Right kidney (tissue), 1 donor: ENCODE measurements around the gene NEK4.
"Not testable (repeated sequence)": the region's sequence is repeated elsewhere in the genome, so short reads cannot be mapped to it uniquely, and the experiment has no call there.

Experiments
- DNase-seq: peaks from one replicate; pipeline ENCODE4 v3.0.0-alpha.2; 2016

The NEK4 gene

DNA sequence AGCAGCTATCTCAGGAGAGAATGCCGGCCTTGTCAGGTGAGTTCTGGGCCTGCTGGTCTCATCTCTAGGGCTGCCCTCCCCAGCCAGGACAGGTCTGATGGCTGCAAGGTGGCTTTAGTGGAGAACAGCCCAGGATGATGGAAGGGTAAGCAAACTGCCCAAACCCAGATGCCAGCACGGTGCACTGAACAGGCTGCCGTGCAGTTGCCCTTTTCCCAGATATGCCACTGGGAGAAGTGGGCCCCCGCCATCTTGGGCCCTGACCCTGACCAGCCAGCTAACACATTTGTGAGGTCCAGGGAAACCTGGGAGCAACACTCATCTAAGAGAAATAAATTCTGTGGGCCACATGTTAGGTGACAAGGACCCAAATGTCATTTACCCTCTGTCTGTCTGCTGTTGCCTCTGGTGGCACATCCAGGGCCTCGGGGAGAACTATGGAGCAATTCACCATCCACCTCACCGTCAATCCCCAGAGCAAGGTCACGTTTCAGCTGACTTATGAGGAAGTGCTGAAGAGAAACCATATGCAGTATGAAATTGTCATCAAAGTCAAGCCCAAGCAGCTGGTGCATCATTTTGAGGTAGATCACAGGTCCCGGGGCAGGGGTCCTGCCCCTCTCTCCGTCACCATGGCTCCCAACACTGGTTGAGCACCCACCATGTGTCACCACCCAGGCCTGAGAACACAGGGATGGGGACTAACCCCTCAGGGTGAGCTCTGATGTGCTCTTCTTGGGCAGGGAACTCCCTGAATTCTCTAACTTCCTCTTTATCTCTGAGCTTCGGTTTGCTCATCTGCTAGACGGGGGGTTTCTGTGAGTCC is 8.5 kb upstream of the NEK4 start:
- no peak for DNase-seq

DNA sequence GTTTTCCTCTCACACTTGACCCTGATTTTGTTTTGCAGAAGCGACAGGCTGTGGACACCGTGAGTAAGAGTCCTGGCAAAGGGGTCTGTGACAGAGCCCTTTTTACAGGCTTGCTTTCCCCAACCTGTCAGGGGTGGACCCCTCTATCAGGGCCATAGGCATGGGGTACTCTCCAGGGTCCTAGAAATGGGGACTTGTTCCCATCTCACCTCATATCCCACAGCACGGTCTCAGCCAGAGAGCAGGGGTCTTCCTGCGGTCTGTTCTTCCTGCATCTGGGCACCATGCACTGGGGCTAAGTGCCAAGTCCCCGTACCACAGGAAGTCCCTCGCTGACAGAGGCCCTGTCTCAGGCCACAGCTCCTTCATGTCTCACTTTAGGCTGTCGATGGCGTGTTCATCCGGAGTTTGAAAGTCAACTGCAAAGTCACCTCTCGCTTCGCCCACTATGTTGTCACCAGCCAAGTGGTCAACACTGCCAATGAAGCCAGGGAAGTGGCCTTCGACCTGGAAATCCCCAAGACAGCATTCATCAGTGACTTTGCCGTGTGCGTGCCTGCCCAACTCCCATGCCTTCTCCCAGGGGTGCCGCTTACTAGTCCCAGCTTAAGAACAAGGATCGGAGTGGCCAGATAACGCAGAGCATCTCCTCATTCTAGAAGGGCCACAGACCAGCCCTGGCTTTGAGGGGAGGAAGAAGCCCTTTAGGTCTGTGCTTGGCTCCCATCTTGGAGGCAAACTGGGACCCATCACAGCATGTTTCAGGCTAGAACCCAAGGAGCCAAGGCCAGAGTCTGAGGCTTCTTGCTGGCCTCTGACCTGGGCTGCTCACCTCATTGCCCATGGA is 7.4 kb upstream of the NEK4 start:
- no peak for DNase-seq

DNA sequence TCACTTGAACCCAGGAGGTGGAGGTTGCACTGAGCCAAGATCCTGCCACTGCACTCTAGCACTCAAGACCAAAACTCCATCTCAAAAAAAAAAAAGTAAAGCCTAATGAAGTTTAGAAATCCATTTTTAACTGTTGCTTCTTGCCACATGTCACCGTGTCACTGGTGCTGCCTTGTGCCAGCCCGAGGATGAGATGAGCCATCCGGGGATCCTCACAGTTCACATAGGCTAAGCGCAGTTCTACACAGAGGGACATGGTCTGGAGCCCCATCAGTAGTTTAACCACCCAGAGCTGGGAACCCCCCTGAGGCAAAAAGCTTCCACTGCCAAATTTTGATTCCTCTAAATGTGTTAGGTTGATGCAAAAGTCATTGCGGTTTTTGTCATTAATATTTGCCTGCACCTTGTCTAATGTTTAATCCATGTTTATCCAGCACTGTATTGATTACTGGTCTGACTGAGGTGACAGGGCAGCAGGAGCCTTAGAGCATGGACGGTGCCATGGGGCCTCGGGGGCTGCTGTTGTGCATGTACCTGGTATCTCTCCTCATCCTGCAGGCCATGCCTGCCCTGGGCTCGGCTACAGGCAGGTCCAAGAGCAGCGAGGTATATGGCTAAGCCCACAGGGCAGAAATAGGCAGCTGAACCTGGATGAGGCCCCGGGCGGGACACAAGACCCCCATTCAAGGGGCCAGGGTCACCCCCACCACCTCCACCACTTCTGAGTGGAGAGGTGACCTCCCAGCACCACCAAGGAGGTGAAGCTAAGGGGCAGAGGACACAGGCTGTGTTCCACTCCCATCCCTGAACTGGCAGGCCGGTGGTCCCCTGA is 6.6 kb upstream of the NEK4 start, which contains the start of gene ITIH1:
ITIH1 (plus strand) TSS at position 473 of the 832 bp plus-strand sequence; CDS start at position 490, 17 bp downstream.
- DNase-seq, result no peak

- not testable (repeated sequence) for DNase-seq
Measured at GRCh38 chr3:52776486-52776885, 5.7 kb upstream of the NEK4 start.

DNA sequence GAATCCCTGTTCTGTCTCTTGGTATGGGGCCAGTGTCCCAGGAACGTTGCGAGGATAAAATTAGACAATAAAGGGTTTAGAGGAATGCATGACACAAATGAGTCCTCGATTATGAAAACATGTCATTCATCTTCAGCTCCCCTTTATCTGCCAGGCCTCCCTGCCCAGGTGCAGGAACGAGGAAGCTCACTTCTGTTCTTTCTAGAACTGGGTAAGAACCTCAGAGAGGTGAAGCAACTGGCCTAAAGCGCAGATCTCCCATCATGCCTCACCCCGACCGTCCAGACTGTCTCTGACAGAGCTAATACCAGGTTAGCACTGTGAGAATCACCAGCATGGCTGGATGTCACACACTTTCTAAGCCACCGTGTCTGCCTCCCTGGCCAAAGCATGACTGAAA is 5.1 kb upstream of the NEK4 start:
- DNase-seq, result no peak

DNA sequence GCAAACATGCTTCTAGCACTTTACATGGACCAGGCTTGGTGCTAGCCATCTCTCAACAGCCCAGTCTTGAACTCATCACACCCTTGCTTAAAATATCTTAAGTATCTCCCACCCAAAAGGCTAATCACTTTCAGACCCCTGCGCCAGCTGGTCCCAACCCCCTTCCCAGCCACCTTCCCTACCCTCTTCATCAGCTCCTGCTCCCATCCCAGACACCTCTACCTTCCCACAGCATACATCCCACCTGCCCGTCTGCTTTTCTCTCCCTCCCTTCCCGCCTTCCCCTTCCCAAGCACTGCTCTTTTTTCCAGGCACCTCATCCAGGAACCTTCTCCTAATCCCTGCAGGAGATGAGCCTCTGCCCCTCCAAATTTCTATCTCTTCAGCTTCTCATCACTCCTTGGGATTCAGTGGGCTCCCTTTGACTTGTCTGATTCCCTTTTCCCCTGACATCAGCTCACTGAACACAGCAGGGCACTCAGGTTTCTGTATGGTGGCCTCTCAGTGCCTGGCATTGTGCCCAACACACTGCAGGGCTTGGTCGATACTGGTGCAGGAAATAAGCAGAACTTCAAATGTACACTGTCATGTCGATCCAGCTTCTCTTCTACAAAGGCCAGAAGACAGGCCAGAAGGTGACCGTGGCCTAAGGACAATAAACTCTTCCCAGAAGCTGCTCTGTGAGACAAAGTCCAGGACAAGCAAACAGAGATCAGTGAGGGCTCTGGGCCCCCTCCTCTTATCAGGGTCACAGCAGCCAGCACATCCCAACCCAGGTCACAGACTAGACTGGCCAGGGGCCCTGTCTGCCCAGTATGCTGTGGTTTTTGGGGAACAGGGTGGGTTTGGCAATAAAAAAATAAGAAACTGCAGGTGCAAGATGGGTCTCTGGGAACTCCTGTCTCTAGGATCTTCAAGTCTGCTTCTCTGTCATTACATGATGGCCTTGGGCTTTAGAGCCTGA is 4.4 kb upstream of the NEK4 start:
- no peak for DNase-seq

DNA sequence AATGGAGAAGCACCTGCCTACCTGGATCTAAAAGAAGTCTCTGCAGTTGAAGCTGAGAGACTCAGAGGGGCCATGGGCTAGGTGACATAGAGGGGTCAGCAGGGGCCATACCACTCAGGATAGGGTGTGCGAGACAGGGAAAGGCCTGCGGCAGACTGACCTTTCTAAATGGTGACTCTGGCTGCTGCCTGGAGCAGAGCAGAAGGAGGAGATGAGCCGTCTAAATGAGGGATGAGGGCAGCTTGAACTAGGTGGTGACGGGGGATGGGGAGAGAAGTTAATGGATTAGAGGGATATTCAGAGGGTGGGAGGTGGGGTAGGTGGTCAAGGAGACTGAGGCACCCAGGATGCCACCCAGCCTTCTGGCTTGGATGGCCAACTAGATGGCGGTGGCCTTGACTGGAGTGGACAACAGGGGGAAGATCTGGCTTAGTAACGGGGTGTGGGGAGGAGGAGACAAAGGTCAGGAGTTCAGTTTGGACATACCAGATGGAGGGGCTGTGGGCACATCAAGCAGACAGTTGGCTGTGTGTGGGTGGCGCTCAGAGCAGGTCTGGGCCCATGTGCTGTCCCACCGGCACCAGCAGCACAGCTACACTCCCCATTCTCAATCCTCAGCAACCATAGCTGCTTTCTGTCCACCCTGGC is 3.5 kb upstream of the NEK4 start:
- no peak for DNase-seq

- no peak for DNase-seq
Measured at GRCh38 chr3:52773361-52774065, 2.8 kb upstream of the NEK4 start.

GRCh38 chr3:52771702-52772101 is 962 bp upstream of the NEK4 start:
- DNase-seq, result no peak

GRCh38 chr3:52771334-52771681 is 568 bp upstream of the NEK4 start:
- DNase-seq, result no peak

DNA sequence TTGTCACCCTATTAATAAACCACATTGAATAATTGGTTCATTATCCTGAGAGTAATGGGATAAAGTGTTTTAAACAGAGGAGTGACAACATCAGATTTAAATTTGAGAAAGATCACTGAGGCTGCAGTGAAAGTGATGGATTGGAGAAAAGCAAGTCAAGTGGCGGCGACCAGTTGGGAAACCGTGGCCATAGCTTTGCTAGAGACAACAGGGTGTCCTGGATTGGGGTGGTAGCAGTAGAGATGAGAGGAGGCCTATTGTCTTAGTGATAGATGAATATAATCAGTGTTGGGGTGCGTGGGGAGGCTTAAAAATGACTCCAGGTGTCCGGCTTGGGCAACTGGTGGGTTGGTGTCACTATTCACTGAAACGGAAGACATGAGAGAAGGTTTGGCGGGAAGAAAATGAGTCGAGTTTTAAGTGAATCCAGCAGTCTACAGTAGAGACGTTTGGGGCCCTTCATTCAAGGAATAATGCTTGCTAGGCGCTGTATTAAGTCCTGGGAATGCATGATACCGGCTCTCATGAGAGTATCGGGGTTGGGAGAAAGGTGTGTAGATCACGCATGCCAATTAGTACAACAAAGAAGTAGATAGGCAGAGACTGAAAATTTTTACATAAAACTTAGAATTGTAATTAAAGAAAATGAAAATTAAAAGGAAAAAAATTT is 819 bp downstream of the NEK4 start:
- DNase-seq, result peak; percentile 25

DNA sequence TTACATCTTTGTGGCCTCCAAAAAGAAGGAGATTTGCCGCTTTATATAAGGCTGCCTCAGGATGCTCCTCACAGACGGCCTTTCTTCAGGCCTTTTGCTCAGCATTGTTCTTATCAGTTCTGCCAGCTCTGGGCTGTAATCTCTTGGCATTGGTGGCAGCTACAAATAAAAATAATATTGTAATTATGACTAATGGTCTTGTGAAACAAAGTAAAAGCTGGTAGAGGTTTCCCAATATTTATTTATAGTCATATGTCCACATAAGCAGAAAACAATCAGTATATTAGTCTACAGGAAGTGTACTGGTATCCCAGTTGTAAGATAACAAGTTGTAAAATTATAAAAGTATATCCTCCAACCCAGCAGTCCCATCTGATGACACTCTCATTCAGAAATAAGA is 7.3 kb downstream of the NEK4 start:
- DNase-seq, result no peak

DNA sequence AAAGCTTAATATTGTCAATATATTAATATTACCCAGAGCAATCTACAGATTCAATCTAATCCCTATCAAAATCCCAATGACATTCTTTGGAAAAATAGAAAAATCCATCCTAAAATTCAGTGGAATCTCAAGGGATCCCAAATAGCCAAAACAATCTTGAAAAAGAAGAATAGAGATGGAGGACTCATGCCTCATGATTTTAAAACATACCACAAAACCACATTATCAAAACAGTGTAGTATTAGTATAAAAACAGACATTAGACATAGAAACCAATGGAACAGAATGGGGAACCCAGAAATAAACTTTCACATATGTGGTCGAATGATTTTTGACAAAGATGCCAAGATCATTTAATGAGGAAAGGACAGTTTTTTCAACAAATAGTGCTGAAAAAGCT is 14.6 kb downstream of the NEK4 start:
- DNase-seq, result no peak

DNA sequence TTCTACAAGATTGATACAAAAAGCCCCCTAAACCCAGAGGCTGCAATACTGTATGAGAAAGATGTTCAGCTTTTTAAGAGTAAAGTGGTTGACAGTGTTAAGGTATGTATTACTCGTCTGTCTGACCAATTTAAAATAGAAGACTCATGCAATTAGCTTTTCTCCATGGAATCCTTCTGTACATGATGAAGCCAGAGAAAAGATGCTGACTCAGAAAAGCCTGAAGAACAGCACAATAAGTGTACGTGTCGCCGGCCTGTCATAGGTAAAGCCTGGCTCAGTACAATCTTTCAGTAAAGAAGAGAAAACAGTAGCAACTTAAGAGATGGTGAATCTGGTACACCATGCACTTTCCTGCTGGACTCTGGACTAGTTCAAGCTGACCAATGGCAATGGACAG is 16.4 kb downstream of the NEK4 start:
- DNase-seq, result no peak

GRCh38 chr3:52752045-52752660 is 18.6 kb downstream of the NEK4 start:
- DNase-seq, result no peak

DNA sequence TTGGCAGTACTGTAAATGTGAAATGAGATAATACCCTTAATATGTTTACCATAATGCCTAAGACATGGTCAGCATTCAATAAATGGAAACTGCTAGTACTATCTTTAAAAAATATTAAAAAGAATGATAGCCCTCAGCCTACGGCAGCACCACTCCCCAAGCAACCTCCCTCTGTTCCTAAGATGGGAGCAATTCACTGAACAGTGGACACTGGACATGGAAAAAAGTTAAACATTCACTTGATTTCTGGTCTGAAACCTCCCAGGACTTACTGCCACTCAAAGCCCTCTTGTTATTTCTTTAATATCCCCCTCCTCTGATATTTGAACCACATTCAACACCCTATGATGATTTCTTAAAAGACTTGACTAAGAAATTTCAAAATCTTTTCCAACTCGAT is 27.0 kb downstream of the NEK4 start:
- DNase-seq, result no peak

GRCh38 chr3:52743152-52743551 is 27.6 kb downstream of the NEK4 start:
- no peak for DNase-seq

DNA sequence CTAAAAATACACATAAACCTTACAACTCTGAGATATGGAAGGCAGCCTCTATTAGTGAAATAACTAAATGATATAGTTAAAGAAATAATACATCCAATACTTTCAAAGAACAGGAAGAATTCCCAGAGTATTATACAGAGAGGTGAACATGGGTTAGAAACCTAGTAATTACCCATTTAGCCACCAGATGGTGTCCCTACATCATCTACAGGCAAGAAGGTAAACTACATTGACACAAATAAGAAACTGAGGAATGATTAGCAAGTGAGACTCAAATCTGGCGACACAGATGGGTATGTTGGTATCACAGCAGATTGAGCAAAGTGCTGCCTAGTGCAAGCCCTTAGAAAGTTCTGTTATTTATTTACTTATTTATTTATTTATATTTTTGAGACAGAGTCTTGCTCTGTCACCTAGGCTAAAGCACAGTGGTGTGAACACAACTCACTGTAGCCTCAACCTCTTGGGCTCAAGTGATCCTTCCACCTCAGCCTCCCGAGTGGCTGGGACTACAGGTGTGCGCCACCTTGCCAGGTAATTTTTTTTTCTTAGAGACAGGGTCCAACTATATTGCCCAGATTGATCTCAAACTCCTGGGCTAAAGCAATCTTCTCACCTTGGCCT is 28.2 kb downstream of the NEK4 start:
- DNase-seq, result no peak

DNA sequence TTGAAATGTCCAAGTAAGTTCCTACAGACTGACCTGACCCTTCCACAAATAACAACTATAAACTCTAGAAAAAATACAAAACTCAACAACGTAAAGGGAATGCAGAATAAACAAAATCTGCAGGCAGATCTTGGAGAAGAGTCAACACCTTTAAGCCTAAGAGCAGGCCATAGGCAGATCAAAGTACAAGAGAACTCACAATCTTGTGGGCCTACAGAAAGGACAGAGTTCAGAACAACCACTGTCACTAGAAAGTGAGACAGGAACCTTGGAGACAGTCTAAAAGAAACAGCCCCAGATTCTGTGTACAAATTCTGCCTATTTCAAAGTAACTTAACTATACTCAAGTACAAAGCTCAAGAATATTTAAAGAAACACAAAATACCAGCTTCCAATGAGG is 31.0 kb downstream of the NEK4 start:
- DNase-seq, result no peak
